ENCODE results near the gene FANCI.

DNA sequence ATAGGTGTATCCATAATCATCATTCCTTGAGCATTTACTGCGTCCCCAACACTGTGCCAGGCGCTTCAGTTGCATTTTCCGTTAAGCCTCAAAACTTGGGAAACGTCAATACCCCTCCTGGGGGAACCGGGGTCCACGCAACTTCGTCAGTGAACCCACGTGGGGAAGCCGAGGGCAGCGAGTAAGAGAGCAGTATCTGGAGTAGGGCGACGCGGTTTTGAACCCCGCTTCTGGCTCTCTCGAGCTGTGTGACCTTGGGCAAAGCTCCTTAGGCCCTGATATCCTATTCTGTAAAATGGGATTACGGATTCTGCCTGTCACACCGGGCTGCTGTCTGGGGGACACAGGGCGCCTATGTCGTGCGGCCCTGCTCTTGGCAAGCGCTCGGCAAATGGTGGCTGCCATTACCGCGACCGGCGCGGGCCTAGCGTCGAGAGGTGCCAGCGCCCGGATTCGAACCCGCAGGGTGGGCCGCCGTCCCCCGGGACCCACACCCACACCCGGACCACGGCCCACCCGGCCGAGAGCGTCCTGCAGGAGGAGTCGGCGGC is 90.3 kb downstream of the FANCI start:
- TF ChIP-seq, protein P1, sequence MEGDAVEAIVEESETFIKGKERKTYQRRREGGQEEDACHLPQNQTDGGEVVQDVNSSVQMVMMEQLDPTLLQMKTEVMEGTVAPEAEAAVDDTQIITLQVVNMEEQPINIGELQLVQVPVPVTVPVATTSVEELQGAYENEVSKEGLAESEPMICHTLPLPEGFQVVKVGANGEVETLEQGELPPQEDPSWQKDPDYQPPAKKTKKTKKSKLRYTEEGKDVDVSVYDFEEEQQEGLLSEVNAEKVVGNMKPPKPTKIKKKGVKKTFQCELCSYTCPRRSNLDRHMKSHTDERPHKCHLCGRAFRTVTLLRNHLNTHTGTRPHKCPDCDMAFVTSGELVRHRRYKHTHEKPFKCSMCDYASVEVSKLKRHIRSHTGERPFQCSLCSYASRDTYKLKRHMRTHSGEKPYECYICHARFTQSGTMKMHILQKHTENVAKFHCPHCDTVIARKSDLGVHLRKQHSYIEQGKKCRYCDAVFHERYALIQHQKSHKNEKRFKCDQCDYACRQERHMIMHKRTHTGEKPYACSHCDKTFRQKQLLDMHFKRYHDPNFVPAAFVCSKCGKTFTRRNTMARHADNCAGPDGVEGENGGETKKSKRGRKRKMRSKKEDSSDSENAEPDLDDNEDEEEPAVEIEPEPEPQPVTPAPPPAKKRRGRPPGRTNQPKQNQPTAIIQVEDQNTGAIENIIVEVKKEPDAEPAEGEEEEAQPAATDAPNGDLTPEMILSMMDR (IDR thresholded peaks at IDR 0.05) = peak in 1 of 7 experiments; percentile 10
- no peak for TF ChIP-seq POLR2A (IDR thresholded peaks at IDR 0.05)

Measured in body of pancreas (tissue), 4 donors.